Activated T-helper 9 cell treated with anti-CD3 and anti-CD28 coated beads, Interleukin-2, amount 50 U/mL, for 16 hours (primary cell): ENCODE measurements around the gene TRIO.

Experiments
- DNase-seq: peaks from one replicate; pipeline ENCODE4 v3.0.0-alpha.2; 2020; ENCODE audit warnings: low read depth

TRIO gene

DNA sequence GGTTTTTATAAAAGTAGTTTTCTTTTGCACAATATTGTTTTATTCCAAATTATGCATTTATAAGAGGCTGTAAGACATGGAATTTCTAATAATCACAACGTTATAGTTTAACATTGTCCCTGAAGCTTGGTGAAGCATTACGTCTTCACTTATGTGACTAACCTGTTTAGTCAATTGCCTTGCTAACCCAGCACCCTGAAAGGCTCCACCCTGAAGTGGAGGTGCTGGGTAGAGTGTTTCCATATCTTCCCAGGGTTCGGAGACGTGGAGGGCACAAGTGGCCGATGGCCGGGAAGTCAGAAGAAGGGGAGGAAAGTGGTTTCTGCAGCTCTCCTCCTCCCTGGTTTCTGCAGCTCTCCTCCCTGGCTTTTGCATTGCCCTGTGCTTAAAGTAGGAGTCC is 83.4 kb downstream of the TRIO start:
- DNase-seq: no peak

- no peak for DNase-seq
Measured at GRCh38 chr5:14226992-14227391, 83.8 kb downstream of the TRIO start.

DNA sequence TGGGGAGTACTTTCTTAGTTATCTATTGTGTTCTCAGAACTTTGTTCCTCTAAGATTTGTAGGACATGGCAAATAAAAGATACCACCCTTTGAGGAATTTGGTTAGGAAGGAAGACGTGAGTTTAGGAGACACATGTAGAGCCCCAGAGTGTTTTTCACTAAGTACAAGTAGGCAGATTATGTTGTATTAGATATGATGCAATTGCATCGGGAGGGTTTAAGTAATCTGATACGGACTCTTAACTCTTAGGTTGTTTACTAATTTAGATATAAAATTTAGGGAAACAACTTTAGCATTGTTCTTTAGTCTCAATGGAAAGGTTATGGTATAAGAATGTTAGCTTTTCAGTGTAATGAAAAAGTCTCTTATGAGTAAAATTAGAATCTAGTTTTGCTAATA is 84.4 kb downstream of the TRIO start:
- no peak for DNase-seq

GRCh38 chr5:14228219-14228618 is 85.1 kb downstream of the TRIO start:
- no peak for DNase-seq

DNA sequence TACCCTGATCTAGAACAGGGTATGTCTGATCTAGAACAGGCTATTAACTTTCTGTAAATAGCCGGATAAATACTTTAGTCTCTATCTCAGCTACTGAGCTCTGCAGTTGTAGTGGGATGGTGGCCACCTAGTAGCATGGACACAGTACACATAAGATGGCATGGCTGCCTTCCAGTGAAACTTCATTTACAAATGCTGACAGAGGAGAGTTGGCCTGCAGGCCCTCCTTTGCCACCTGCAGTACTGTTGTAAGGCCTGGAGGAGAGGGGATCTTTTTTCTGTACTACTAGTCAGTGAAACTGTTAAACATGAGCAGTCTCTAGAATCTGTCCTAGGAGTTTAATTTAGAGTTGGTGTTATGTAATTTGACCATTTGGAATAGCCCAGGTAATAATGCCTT is 86.0 kb downstream of the TRIO start:
- no peak for DNase-seq

- DNase-seq: no peak
Measured at GRCh38 chr5:14229734-14230133, 86.6 kb downstream of the TRIO start.

DNA sequence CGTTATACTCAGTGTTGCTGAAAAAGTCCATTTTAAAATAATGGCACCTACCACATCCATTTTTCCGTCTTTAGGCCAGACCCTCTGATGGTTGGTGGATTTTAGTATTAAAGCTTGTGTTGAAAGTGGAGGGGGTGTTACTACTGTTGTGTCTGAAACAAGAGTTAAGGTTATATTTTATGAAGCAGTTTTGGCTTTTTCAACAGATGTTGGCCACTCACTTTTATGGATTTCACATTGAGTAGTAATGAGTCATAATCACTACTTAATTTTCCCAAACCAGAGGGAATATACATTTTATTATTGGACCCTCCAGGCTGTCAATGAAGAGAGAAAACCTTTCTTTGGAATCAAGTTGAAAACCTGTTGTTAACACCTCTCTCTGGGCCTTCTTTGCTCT is 88.0 kb downstream of the TRIO start:
- DNase-seq: no peak

- DNase-seq: no peak
Measured at GRCh38 chr5:14231890-14232289, 88.7 kb downstream of the TRIO start.

- DNase-seq: no peak
Measured at GRCh38 chr5:14234204-14234603, 91.1 kb downstream of the TRIO start.

- no peak for DNase-seq
Measured at GRCh38 chr5:14235872-14236271, 92.7 kb downstream of the TRIO start.

DNA sequence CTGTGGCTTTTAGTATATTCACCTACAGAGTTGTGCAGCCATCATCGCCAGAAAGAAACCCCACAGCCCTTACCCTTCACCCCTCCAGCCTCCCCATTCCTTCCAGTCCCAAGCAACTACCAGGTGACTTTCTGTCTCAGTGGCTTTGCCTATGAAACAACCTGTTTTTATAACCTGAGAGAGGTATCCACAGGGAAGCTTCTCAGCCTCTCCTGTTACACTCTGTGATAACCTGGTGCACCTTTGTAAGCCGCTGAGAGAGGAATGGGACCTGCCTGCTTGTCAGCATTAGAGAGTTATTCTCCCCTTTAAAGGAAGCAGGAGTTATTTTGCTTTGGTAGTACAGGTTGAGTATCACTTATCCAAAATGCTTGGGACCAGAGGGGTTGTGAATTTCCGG is 93.6 kb downstream of the TRIO start:
- DNase-seq: no peak

GRCh38 chr5:14237317-14238086 is 94.4 kb downstream of the TRIO start:
- DNase-seq: no peak

GRCh38 chr5:14238272-14238671 is 95.1 kb downstream of the TRIO start:
- no peak for DNase-seq

DNA sequence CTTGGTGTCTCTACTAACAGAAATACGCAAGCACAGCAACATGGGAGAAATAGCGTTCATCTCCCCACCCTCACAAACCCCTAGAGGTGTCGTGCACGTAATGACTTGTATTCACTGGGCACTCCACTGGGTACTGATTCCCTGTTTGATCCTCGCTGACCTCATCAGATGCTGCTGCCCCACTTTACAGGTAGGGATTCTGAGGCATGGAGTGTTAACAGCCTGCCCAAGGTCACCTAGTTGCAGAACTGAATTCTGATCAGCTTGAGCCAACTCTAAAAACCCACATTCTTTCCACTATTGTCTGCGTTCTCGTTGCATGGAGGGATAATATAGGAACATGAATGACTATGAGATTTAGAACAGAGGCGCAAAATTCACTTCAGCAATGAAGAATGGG is 96.3 kb downstream of the TRIO start:
- DNase-seq: no peak

GRCh38 chr5:14239951-14240350 is 96.8 kb downstream of the TRIO start:
- DNase-seq: no peak

DNA sequence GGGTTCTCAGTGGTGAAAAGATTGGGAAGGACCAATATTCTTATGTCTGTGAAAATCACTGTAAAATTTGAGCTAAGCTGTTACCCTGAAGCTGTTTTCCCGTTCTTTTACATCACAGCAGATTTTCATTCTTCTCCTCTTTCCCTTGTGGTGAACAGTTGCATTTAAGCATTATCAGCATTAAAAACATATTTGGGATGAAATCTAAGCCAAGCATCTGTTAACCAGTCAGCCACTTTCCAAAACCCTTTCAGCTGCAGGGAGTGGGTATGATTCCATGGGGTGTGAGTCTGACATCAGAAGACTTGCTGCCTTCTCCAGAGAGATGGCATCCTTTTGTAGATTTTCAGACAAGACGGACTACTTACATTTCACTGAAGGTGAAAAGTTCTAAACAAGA is 97.2 kb downstream of the TRIO start:
- no peak for DNase-seq

- no peak for DNase-seq
Measured at GRCh38 chr5:14241141-14241540, 98.0 kb downstream of the TRIO start.

DNA sequence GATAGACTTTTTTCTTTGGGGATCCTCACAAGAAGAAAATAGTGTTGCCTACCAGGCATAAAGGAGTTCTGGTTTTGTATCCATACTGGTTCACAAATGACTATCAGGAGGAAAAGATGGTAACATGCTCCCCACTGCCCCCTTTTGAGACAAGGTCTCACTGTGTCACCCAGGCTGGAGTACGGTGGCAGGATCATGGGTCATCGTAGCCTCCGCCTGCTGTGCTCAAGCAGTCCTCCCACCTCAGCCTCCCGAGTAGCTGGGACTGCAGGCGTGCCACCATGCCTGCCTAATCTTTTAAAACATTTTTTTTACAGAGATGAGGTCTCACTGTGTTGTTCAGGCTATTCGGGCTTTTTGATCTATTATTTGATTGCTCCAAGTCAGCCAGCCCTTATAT is 99.3 kb downstream of the TRIO start:
- DNase-seq: no peak

DNA sequence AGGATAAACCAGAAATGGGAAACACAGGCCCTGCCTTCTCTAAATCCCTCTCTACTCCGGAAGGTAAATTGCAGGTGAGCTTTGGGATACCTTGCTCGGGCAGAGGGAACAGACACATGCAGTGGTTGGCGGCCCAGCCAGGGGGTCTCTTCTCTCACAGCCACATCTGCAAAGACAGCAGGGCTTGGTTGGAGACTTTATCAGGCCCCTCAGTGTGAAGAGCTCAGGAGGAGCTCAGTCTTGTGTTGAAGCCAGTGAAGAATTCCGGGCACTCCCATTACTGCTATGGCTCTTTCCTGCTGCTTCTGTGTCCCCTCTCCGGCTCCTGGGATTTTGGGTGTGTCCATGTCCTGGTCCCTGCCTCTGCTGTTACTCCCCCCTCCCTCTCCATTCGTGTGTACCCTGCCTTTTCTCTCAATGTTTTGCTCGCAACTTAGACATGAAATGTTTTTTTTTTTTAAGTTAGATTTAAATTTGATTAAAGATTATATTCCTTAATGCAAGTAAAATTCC is 99.8 kb downstream of the TRIO start:
- DNase-seq: no peak

- DNase-seq: no peak
Measured at GRCh38 chr5:14243766-14244165, 100.6 kb downstream of the TRIO start.

GRCh38 chr5:14244721-14245120 is 101.6 kb downstream of the TRIO start:
- no peak for DNase-seq

DNA sequence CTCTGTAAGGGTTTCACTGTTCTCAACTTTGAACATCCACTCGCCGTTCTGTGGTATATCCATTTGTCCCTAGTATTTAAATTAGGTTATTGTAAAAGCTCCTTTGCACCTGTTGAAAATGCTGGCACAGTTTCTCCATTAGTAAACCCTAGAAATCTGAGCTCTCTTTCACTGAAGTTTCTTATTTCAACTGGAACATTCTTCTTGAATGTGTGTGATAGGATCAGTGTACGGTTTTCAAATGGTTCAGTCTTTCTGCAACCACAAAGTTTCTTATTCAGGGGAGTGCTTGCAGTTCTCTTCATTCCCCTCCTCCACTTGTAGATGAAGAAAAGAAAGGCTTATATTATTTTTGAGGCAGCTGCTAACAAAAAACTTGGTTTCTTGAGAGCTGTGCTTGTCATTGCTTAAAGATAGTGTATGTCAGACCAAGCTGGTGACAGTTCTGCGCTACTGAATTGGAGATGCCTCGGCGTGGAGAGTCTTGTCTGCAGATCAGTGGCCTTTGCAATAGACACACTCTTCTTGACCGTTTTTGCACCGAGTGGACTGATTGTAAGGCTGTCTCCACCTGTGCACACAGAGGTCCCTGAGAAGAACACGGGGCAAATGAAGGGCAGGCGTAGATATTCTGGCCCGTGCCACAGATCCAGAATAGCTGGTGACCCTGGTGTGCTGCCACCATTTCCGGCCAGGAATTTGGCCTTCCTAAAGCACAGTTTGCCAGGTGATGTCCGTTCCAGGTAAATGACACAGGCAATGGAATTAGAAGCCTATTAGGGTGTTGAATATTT is 102.2 kb downstream of the TRIO start:
- no peak for DNase-seq

DNA sequence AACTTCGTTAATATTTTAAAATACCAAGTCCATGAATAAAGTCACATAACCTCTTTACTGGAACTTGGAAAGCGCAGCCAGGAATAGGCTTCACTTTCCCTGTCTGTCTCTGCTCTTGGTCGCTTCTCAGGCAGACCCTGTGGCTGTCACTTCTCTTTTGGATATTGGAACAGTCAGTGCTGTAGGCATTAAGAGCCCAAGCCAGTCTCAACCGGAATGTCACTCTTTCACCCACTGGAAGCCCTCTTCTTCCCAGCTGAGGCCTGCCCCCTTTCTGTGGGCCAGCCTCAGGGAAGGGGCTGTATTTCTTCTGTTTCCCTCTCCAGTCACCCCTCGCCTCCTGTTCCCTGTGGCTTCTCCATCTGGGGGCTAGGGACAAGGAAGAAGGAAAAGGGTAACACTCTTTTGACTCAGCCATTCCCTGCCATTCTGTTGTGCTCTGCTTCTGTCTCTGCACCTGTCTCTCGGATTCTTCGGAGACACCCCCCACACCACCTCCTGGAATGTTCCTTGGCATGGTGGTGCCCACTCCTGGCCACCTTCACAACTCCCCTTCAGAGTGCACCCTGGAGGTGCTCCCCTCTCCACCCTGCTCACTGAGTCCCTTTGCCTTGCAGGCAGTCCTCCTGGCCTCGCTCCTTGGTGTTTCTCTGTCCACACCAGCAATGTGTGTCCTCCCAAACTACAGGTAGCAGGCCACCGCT is 103.4 kb downstream of the TRIO start:
- no peak for DNase-seq
